VCaP (cell line): ENCODE measurements around the gene COL12A1.

Experiments used
- H3K27ac ChIP-seq: fragments of 450-650 bp; 2 replicates; pipeline ENCODE4 v1.5.1; 2017
- TF ChIP-seq, protein P1 (sequence below): fragments of 450-650 bp; conservative IDR thresholded peaks from 2 replicates; pipeline ENCODE4 v1.5.1; 2017; ENCODE audit warnings: mild to moderate bottlenecking, moderate library complexity

Gene COL12A1

DNA sequence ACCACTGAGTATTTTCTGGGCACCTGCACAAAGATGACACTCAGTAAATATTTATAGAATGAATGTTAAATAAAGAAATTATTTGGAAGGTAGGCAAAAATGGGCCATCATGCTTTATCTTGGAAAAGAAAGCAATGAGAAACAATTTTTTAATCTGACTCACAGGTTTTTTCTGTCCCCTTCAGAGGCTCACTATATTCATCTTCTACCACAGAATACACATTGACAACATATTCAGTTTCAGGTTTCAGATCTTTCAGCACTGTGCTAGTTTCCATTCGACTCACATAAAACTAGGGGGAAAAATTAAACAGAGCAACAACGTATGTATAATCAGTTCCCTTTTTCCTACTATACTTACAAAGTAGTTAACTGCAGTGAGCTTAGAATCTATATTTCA lies 58.3 kb downstream of the COL12A1 start:
- TF ChIP-seq, protein P1, sequence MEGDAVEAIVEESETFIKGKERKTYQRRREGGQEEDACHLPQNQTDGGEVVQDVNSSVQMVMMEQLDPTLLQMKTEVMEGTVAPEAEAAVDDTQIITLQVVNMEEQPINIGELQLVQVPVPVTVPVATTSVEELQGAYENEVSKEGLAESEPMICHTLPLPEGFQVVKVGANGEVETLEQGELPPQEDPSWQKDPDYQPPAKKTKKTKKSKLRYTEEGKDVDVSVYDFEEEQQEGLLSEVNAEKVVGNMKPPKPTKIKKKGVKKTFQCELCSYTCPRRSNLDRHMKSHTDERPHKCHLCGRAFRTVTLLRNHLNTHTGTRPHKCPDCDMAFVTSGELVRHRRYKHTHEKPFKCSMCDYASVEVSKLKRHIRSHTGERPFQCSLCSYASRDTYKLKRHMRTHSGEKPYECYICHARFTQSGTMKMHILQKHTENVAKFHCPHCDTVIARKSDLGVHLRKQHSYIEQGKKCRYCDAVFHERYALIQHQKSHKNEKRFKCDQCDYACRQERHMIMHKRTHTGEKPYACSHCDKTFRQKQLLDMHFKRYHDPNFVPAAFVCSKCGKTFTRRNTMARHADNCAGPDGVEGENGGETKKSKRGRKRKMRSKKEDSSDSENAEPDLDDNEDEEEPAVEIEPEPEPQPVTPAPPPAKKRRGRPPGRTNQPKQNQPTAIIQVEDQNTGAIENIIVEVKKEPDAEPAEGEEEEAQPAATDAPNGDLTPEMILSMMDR, result no peak
- H3K27ac ChIP-seq, result no peak overlapping the region

DNA sequence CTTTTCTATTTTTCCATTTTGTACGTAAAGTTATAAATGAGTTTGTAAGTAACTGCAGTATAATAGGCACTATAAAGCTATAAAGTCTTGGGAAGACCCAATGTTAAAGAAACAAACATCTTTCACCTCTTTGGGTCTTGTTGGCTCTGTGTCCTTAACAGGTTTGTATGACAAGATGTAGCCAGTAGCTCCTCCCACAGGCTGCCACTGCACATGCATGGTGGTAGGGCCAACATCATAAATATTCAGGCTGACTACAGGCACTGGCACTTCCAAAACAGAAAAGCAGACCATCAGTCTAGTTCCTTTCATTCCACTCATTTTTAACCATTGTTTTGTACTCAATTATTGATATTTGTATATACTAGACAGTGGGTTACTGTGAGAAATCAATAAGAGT lies 59.9 kb downstream of the COL12A1 start:
- no peak overlapping the region for H3K27ac ChIP-seq
- TF ChIP-seq, protein P1, result no peak

DNA sequence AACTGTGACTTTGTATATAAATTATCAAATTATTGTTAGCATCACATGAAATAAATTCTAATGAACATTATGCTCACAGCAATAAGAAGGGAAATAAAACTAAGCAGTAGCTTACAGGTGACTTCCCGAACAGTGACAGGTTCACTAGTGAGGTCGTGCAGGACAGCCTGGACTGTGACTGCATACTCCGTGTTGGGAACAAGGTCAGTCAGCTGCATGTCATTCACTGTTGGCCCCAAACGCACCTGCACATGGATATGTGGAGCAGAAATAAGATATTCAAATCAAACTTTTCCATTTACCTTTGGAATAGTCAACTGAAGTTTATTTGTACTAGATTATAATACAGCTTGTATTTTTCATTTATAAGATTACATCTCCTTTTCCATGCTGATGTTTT lies 60.6 kb downstream of the COL12A1 start:
- H3K27ac ChIP-seq, result no peak overlapping the region
- TF ChIP-seq, protein P1, result no peak

DNA sequence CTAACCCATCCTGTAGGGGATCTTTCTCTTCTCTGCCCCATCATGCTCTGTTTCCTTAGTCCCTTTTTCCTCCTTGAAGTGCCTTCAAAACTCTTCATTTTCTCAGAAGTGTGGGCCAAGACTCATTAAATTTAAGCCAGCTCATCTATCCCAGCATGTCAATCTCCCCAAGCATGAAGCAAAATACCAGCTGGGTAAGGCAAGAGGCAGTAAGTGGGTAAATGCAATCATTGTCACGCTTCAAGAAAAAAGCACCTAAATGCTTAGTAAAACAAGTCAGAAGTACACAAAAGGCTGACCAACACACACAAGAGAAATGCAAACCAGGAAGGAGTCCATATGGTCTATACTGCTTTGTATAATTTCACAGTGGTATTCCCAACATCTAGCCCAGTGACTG lies 61.5 kb downstream of the COL12A1 start:
- TF ChIP-seq, protein P1, result no peak
- no peak overlapping the region for H3K27ac ChIP-seq

DNA sequence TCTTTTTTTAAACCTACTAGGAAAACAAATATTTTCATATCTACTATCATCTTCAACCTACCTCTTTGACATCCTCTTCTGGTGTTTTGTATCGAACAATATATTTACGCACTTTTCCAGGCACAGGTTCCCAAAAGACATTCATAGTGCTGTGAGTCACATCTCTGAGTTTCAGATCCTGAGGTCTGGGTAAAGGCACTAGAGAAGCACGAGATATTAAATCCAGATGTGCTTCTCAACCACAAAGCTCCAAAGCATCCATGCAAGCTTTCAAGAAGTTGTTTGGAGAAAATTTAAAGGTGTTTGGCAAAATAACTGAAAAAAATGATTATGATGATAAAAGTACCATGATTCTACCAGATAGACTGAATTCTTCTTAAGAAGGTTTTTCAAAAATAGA lies 62.7 kb downstream of the COL12A1 start:
- H3K27ac ChIP-seq, result no peak overlapping the region
- TF ChIP-seq, protein P1, result no peak

DNA sequence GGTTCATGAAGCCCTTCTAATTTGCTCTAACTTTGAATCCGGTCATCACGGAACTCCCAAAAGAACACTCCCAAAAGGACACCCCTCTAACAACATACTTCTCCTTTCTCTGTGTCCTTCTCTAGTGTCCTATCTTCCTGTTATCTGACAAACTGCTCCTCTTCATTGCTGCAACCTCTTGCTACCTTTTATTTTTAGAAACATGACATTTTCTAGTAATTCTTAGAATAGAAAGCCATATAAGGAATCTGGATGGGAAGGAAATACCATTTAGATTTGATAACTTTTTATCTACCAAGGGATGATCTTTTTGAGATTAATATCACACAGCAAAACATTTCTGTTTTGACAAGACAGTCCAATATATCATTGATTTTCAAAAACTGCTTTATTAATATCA lies 63.1 kb downstream of the COL12A1 start:
- no peak overlapping the region for H3K27ac ChIP-seq
- TF ChIP-seq, protein P1, result no peak

DNA sequence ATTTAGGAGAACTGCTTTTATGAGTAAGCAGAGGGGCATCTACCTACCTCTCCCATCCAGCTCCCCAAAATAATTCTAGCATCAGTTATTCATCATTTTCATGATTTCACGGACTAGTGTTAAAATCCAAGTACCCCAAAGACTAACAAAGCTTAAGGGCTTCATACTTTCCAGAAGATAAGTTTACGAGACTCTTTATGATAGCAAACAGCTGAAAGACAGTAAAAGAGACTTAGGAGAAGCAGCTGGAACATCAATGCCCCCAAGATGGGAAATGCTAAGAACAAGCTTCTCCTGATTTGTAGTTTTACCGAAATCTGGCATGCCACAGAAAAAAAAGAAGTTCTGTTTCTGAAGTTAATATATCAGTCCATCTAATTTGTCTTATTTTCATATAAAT lies 70.0 kb downstream of the COL12A1 start:
- H3K27ac ChIP-seq, result no peak overlapping the region
- TF ChIP-seq, protein P1, result no peak

DNA sequence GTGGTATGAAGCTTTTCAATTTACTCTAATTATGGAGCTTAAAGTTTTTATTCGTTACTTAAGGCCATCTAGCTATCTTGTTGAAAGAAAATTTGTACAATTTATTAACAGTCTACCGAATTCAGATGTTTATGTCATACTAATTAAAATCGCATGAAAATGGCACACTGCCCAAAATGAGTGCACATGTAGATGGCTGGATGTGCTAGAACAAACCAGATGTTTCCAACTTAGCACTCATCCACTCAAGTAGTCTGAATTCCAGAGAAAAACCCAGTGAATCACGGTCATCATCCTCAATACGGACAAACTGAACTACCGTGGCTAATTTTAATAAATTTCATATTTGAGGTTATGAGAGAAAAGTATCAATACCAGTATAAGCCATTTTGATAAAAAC lies 70.4 kb downstream of the COL12A1 start:
- TF ChIP-seq, protein P1, result no peak
- no peak overlapping the region for H3K27ac ChIP-seq
